Ishikawa (cell line): ENCODE measurements around the gene CLPTM1L.

ENCODE experiments used
- CEBPB ChIP-seq: IDR thresholded peaks from 2 replicates; pipeline ENCODE4 v1.6.1; 2012
- EP300 ChIP-seq: IDR thresholded peaks from 2 replicates; pipeline ENCODE4 v1.6.1; 2012; ENCODE audit warnings: borderline replicate concordance

GRCh38 chr5:1391691-1392090 is 46.8 kb upstream of the CLPTM1L start:
- TF ChIP-seq CEBPB (no peak), EP300 (no peak)
